Suprapubic skin (tissue), 4 donors: ENCODE results near the gene ABCA13. TPM values are rescaled to one million over a fixed set of nuclear protein-coding genes. Genes with fewer than 3 reads are reported as not detected.

Experiments
- DNase-seq, 2 donors: peaks; one replicate each; pipeline ENCODE4 v3.0.0-alpha.2; 2019; ENCODE audit warnings: low spot score in 2 of 2
- H3K27ac ChIP-seq: fragments of 200-600 bp; sonication (generic); one replicate; pipeline ENCODE4 v1.5.1; 2019
- H3K27me3 ChIP-seq: fragments of 200-600 bp; sonication (generic); one replicate; pipeline ENCODE4 v1.5.1; 2019
- H3K36me3 ChIP-seq: fragments of 200-600 bp; sonication (generic); one replicate; pipeline ENCODE4 v1.5.1; 2019
- H3K4me1 ChIP-seq: fragments of 200-600 bp; sonication (generic); one replicate; pipeline ENCODE4 v1.5.1; 2019
- H3K4me3 ChIP-seq: fragments of 200-600 bp; sonication (generic); one replicate; pipeline ENCODE4 v1.5.1; 2019; ENCODE audit warnings: mild to moderate bottlenecking
- H3K9me3 ChIP-seq: fragments of 200-600 bp; sonication (generic); one replicate; pipeline ENCODE4 v1.5.1; 2019
- CTCF ChIP-seq, 2 donors: fragments of 200-600 bp in 1 of 2; fragments of 450-650 bp in 1 of 2; sonication (generic) in 1 of 2; IDR thresholded peaks; one replicate each; pipeline ENCODE4 v1.5.1; 2016 to 2019; ENCODE audit warnings: antibody characterized with exemption in 2 of 2, mild to moderate bottlenecking in 1 of 2, moderate library complexity in 1 of 2
- EP300 ChIP-seq: sonication (generic); formaldehyde crosslinking; IDR thresholded peaks from one replicate; pipeline ENCODE4 v1.6.1; 2017; ENCODE audit warnings: antibody characterized with exemption
- POLR2A ChIP-seq, 2 donors: fragments of 450-650 bp; IDR thresholded peaks; one replicate each; pipeline ENCODE4 v1.6.1; 2017; ENCODE audit warnings: antibody characterized with exemption in 2 of 2, mild to moderate bottlenecking in 2 of 2, moderate library complexity in 2 of 2
- POLR2AphosphoS5 ChIP-seq, 3 donors: sonication (generic); formaldehyde crosslinking; IDR thresholded peaks; one replicate each; pipeline ENCODE4 v1.6.1; 2017; ENCODE audit warnings: antibody characterized with exemption in 3 of 3
- WGBS: methylation state at CpG from one replicate; pipeline ENCODE4 v1.1.5; 2018; 5-methylcytosine and 5-hydroxymethylcytosine counted together
- total RNA-seq, 4 donors: library from RNA; depleted of rRNA; stranded (reverse); fragments of >200 nt; gene quantifications; one replicate each; pipeline ENCODE4 v1.1.0, GENCODE V29; 2016

ABCA13 gene
- total RNA-seq, 4 donors from 2014 or later, result 0.64 to 4.7 (median 2.6) TPM

- DNase-seq, result no peak
- Histone ChIP-seq H3K4me1 (no peaks in the 10 kb centered on the region), H3K9me3 (no peaks in the 10 kb centered on the region), H3K36me3 (no peaks in the 10 kb centered on the region), H3K4me3 (no peak overlapping the region), H3K27me3 (no peaks in the 10 kb centered on the region), H3K27ac (no peak overlapping the region)
- 68% methylated on average over 2 of the region's 2 CpGs for WGBS
- TF ChIP-seq CTCF (IDR thresholded peaks at IDR 0.05), result no peak
- no peak for TF ChIP-seq POLR2AphosphoS5 (IDR thresholded peaks at IDR 0.05)
- no peak for TF ChIP-seq EP300
- TF ChIP-seq POLR2A (IDR thresholded peaks at IDR 0.05), result no peak
These were observed 509.7 kb downstream of the ABCA13 start for GRCh38 chr7:48681006-48681405.

DNA sequence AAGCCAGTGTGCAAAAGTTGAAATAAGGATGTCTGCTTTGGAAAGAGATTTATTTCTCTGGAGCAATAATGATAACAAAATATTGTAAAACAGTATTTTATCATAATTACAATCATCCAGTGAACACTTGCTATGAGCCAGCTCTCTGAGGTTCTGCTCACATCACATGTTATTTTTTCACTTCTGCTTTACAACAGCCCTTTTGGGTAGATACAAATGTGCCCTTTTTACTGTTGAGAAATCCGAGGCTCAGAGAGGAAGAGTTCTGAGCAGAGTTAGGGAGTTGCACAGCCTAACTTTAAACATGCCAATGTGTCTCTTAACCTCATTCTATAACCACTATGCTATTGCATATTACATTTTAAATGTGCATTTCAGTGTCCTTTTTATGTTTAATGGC, 520.5 kb downstream of the ABCA13 start:
- no peaks in the 10 kb centered on the region for H3K4me1 ChIP-seq
- TF ChIP-seq POLR2AphosphoS5 (IDR thresholded peaks at IDR 0.05), result no peak
- no peak for TF ChIP-seq POLR2A (IDR thresholded peaks at IDR 0.05)
- no peak for TF ChIP-seq CTCF (IDR thresholded peaks at IDR 0.05)
- TF ChIP-seq EP300, result no peak
- no peak overlapping the region for H3K27ac ChIP-seq
- WGBS, result 20% methylated on average over 1 of the region's 1 CpG
- DNase-seq, result no peak
- no peaks in the 10 kb centered on the region for H3K36me3 ChIP-seq
- H3K4me3 ChIP-seq, result no peak overlapping the region
- no peaks in the 10 kb centered on the region for H3K9me3 ChIP-seq
- no peaks in the 10 kb centered on the region for H3K27me3 ChIP-seq

Other genes with a start within 250 kb of the ABCA13 start
- gene PKD1L1, start 223.0 kb upstream of the ABCA13 start, total RNA-seq, result 1 to 10 TPM in 1 of 4 donors, under 1 TPM in 1, not detected in 2; 0.11 to 2.6 TPM
- 10 to 100 TPM; 14.4 to 56.2 (median 21.5) TPM for gene HUS1, start 191.8 kb upstream of the ABCA13 start, total RNA-seq
- gene SUN3, start 142.4 kb upstream of the ABCA13 start, total RNA-seq, result not detected
- not detected for gene C7orf57, start 135.9 kb upstream of the ABCA13 start, total RNA-seq
- 10 to 100 TPM in 1 of 4 donors, 1 to 10 TPM in 3; 2.2 to 11.9 (median 4.2) TPM for gene UPP1, start 82.2 kb upstream of the ABCA13 start, total RNA-seq